ENCODE data around the gene PHF20. TPM values are rescaled to one million over a fixed set of nuclear protein-coding genes. Genes with fewer than 3 reads are reported as not detected.

The PHF20 gene
- total RNA-seq, 1 experiment from 2014 or later = 37.2 TPM

GRCh38 chr20:35979544-35979943 is 207.7 kb downstream of the PHF20 start:
- TF ChIP-seq CTCF (conservative IDR thresholded peaks at IDR 0.05; ENCODE audit: low read depth, low read length) = no peak
- no peaks in the 10 kb centered on the region for H3K79me2 ChIP-seq (ENCODE audit: low read length)
- H3K4me1 ChIP-seq (ENCODE audit: insufficient read depth, low read length) = no peaks in the 10 kb centered on the region; the same call in 1 of the 2 replicates
- CTCF ChIA-PET = no interaction called here
- no peak overlapping the region for H3K27ac ChIP-seq (ENCODE audit: low read length)
- H3K9me3 ChIP-seq (ENCODE audit: low read length) = no peaks in the 10 kb centered on the region
- no peak overlapping the region for H3K9ac ChIP-seq (ENCODE audit: low read length)
- ATAC-seq (0 out of 2 replicates have a peak, but pooled peaks have one; percentile 33), DNase-seq (peak; percentile 15)
- H3K4me2 ChIP-seq (ENCODE audit: low read length) = no peak overlapping the region
- intact Hi-C loops (cut with micrococcal nuclease) = no loop called here
- BruUV-seq (replicated peaks) = no TSS peak
- H2AFZ ChIP-seq (ENCODE audit: low read length) = no peak overlapping the region
- no peaks in the 10 kb centered on the region for H3K36me3 ChIP-seq (ENCODE audit: low read depth, low read length)
- no peaks in the 10 kb centered on the region for H4K20me1 ChIP-seq (ENCODE audit: low read length)
- POLR2A ChIA-PET (ENCODE audit: unreplicated experiment) = interaction anchor here (0.6 kb wide), 1 partner anchor 173 kb away, joined by 3 read pairs; no protein-coding TSS in a partner anchor
- no peaks in the 10 kb centered on the region for H3K27me3 ChIP-seq (ENCODE audit: low read length)
- no peak overlapping the region for H3K4me3 ChIP-seq (ENCODE audit: low read length)
- no peaks in the 10 kb centered on the region for H3F3A ChIP-seq (ENCODE audit: low read length, unreplicated experiment)
- H3K9me2 ChIP-seq (replicated peaks; ENCODE audit: low read length) = no peaks in the 10 kb centered on the region

GRCh38 chr20:35981969-35982368 is 210.2 kb downstream of the PHF20 start:
- H3K4me3 ChIP-seq (ENCODE audit: low read length) = no peak overlapping the region
- DNase-seq (no peak), ATAC-seq (no peak)
- H3K9me2 ChIP-seq (replicated peaks; ENCODE audit: low read length) = no peaks in the 10 kb centered on the region
- no peaks in the 10 kb centered on the region for H3K36me3 ChIP-seq (ENCODE audit: low read depth, low read length)
- ChIA-PET CTCF (no interaction called here), POLR2A (ENCODE audit: unreplicated experiment) (no interaction called here)
- H3K27me3 ChIP-seq (ENCODE audit: low read length) = no peaks in the 10 kb centered on the region
- no peaks in the 10 kb centered on the region for H3K9me3 ChIP-seq (ENCODE audit: low read length)
- no peaks in the 10 kb centered on the region for H3K79me2 ChIP-seq (ENCODE audit: low read length)
- H3F3A ChIP-seq (ENCODE audit: low read length, unreplicated experiment) = no peaks in the 10 kb centered on the region
- BruUV-seq (replicated peaks) = no TSS peak
- H4K20me1 ChIP-seq (ENCODE audit: low read length) = no peaks in the 10 kb centered on the region
- H3K4me1 ChIP-seq (ENCODE audit: insufficient read depth, low read length) = peaks cover 12% of the 10 kb centered on the region
- intact Hi-C loops (cut with micrococcal nuclease) = no loop called here
- no peak overlapping the region for H2AFZ ChIP-seq (ENCODE audit: low read length)
- TF ChIP-seq EZH2phosphoT487 (IDR thresholded peaks at IDR 0.05; ENCODE audit: borderline replicate concordance, low read length) = no peak
- no peak for TF ChIP-seq EZH2 (IDR thresholded peaks at IDR 0.05; ENCODE audit: low read length, unreplicated experiment)
- no peak for TF ChIP-seq CTCF (conservative IDR thresholded peaks at IDR 0.05; ENCODE audit: low read depth, low read length)
- H3K9ac ChIP-seq (ENCODE audit: low read length) = no peak overlapping the region
- no peak overlapping the region for H3K4me2 ChIP-seq (ENCODE audit: low read length)
- no peak overlapping the region for H3K27ac ChIP-seq (ENCODE audit: low read length)

- no TSS peak for BruUV-seq (replicated peaks)
- Histone ChIP-seq H3K27me3 (ENCODE audit: low read length) (no peaks in the 10 kb centered on the region), H3K4me3 (ENCODE audit: low read length) (no peak overlapping the region), H3K36me3 (ENCODE audit: low read depth, low read length) (no peaks in the 10 kb centered on the region), H4K20me1 (ENCODE audit: low read length) (no peaks in the 10 kb centered on the region), H3F3A (ENCODE audit: low read length, unreplicated experiment) (no peaks in the 10 kb centered on the region), H3K79me2 (ENCODE audit: low read length) (no peaks in the 10 kb centered on the region), H3K27ac (ENCODE audit: low read length) (no peak overlapping the region), H3K9me2 (replicated peaks; ENCODE audit: low read length) (no peaks in the 10 kb centered on the region), H3K4me2 (ENCODE audit: low read length) (no peak overlapping the region), H3K9me3 (ENCODE audit: low read length) (no peaks in the 10 kb centered on the region), H3K9ac (ENCODE audit: low read length) (no peak overlapping the region), H2AFZ (ENCODE audit: low read length) (no peak overlapping the region), H3K4me1 (ENCODE audit: insufficient read depth, low read length) (peaks cover 19% of the 10 kb centered on the region)
- DNase-seq (no peak), ATAC-seq (no peak)
- TF ChIP-seq CTCF (conservative IDR thresholded peaks at IDR 0.05; ENCODE audit: low read depth, low read length) = no peak
- no peak for TF ChIP-seq EZH2 (IDR thresholded peaks at IDR 0.05; ENCODE audit: low read length, unreplicated experiment)
- no peak for TF ChIP-seq EZH2phosphoT487 (IDR thresholded peaks at IDR 0.05; ENCODE audit: borderline replicate concordance, low read length)
- CTCF ChIA-PET = no interaction called here
- POLR2A ChIA-PET (ENCODE audit: unreplicated experiment) = no interaction called here
- intact Hi-C loops (cut with micrococcal nuclease) = no loop called here
These were observed 212.6 kb downstream of the PHF20 start for GRCh38 chr20:35984382-35984781.
